HG02763 (cell line): ENCODE data around the gene CASTOR1.

Experiments
- ATAC-seq: cut with Tn5 transposase; IDR thresholded peaks from one replicate; pipeline ENCODE4 v1.9.1; 2021; ENCODE audit warnings: mild to moderate bottlenecking, moderate library complexity; ENCODE audit not compliant: unreplicated experiment

CASTOR1 gene

DNA sequence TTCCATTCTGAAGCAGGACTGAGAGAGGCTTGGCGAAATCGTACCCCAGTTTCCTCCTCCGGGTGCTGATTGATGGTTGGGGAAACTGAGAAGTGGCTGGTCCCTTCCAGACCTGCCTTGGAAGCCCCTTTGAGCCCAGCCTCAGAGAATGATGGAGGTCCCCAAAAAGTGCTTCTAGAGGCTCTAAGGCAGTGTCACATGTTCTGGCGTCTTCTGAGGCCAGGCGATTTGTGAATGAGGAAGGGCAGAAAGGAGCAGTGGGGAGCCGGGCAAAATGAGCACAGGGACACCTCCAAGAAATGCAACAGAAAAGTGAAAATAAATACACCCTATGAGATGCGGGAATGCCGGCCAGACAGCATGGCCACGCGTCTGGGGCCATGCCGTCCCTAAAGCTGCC lies 41.7 kb downstream of the CASTOR1 start:
- ATAC-seq = no peak

DNA sequence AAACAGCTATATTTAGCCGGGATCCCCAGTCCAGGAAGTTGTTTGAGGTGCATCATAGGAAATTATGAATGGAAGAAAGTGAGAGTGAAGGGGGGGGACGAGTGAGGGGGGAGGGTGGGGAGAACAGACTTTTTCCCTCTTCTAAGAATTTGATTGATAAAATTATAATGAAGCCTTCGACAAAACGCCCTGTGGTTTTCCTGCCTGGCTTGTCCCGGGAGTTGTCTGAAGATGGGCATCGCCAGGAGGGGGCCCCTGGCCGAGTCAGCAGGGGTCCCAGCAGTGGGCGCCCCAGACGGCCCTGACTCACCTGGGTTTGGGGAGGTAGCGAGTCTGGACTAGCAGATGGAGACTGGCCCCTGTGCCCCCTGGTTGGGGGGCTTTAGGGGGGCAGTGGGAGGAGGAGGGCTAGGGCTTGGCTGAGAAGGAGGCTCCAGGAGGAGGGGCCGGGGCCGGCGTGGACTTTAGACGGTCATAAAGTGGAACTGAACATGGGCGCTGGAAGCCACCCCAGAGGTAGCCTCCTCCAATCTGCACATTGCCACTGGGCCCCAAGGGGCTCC lies 42.4 kb downstream of the CASTOR1 start:
- ATAC-seq = no peak

DNA sequence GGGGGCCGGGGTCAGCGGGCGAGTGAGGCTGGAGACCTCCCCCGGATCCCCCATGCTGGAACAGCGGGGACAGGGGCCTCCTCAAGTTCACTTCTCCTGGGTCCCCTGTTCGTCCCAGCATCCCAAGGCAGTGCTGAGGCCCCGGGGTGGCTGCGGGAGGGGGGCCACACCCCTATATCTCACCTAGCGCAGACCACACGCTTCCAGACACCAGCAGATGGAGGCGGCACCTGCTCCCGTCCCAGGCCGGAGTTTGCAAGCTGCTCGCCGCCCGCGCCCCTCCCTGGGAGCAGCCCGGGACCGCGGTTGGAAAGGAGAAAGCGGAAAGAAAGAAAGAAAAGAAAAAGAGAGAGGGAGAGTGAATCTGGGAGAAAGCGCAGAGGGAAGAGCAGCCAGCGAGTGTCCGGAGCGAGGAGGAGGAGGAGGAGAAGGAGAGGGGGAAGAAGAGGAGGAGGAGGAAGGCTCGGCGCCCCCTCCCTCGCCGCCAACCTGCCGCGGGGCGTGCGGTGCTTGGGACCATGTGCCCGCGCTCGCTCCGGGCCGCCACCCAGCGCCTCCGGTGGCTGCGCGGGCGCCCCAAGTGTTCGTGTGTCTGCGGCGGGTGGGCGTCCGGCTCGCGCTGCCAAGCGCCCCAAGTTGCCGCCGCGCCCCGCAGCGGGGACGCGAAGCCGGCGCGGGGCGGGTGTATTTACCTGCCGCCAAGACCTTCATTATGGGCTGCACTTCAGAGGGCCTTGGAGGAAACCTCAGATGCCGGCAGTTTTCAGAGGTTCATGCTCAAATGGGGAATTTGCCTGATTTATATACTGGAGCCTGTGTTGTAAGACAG lies 43.1 kb downstream of the CASTOR1 start, which contains the start of gene LIF:
Gene LIF (minus strand): TSS at position 775 of the 829 bp plus-strand sequence. CDS start 64 bp downstream, at position 711.
- ATAC-seq = no peak

DNA sequence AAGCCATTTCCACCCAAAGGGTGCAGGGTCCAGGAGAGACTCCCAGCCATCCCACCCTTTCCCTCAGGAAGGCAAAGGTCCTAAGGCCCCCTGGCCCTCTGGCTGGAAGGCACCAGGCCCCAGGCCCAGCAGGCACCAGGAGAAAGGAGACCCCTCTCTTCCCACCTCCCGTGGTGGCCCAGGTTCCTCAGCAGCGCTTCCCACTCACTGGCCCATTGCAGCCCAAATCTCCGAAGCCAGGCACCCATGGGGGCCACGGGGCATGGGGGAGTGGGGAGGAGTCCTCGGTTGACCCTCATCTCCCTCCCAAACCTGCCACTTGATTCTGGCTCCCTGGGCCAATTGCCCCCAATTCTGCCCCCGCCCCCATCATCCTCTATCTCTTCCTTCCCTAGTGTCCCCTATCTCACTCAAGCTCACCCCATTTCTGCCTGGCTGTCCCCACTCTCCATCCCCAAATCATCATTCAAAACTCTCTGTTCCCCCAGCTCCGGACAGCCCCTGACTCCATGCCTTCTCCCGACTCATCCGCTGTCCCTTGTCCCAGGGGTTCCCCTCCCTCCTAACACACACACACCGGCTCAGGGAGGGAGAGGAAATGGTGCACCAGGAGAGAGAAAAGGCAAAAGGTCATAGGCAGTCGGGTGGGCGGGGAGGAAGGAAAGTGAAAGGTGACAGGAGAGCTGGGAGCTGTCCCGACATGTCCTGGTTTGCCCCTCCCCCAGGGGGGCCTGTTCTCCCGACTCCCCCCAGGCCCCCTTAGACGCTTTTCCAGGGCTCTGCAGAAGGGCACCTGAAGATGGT lies 43.9 kb downstream of the CASTOR1 start:
- no peak for ATAC-seq

DNA sequence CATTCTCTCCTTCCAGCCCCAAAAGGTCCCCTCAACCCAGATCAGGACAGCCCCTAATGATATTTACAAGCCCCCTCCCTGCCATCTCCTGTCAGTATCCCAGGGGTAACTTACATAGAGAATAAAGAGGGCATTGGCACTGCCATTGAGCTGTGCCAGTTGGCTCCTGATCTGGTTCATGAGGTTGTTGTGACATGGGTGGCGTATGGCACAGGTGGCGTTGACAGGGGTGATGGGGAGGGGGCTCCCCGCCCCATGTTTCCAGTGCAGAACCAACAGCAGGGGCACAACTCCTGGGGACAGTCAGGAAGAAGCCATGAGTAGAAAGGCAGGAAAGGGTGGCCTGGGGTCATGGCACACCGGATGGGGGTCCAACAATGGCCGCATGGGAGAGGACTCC lies 44.7 kb downstream of the CASTOR1 start:
- ATAC-seq = no peak

DNA sequence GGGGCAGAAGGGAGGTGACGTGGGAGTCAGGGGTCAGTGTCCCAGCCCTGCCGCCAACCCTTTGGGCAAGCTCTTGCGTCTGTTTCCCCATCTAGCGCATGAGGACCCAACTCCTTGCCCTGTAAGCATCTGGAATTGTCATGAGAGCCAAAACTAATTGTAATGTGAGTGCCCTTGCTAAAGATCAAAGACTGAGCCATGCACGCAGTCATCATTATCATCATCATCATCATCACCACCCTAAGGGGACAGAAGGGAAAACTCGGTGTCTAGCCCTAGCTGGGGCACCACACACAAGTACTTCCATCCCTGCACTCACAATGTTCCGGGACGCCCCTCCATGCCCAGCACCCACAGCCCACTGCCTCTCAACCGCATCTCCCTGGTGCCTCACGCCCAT lies 45.2 kb downstream of the CASTOR1 start:
- ATAC-seq = no peak

DNA sequence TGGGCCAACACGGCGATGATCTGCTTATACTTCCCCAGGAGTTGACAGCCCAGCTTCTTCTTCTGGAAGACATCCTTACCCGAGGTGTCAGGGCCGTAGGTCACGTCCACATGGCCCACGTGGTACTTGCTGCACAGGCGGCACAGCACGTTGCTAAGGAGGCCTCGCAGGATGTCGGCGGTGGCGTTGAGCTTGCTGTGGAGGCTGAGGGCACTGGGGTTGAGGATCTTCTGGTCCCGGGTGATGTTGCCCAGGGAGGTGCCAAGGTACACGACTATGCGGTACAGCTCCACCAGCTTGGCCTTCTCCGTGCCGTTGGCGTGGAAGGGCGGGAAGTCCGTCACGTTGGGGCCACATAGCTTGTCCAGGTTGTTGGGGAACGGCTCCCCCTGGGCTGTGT lies 45.6 kb downstream of the CASTOR1 start:
- no peak for ATAC-seq

DNA sequence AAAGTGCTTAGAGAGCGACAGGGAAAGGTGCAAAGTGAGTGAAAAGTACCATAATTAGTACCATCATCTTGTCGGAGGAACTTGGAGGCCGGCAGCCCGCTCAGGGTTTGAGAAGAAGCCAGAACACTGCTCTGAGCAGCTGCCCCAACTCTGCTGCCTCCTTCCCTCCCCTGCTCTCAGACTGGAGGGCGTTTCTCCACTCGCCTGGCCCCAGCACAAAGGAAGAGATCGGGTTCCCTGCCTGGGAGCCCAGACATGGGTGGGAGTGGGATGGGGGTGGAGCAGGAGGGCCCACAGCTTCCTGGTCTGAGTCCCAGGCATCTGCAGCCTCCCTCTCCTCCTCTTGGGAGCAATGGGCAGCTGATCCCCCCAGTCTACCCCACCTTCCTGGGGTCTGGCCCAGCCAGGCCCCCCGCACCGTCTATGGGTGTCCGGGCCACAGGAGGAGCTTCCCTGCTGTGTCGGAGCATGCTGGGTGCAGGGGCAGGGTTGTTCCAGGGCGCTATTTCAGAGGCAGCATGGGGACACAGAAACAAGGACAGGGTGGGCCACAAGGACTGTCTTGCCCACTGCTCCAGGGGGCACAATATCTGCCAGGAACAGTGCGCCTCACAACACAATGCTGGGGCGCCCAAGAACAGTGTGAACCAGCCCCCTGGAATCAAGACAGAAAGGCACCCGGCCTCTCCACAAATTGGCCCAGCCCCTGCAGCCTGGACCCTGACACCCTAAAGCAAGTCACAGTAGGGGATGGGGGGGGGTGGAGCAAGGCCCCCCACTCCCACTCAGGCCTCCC lies 47.5 kb downstream of the CASTOR1 start:
- no peak for ATAC-seq

DNA sequence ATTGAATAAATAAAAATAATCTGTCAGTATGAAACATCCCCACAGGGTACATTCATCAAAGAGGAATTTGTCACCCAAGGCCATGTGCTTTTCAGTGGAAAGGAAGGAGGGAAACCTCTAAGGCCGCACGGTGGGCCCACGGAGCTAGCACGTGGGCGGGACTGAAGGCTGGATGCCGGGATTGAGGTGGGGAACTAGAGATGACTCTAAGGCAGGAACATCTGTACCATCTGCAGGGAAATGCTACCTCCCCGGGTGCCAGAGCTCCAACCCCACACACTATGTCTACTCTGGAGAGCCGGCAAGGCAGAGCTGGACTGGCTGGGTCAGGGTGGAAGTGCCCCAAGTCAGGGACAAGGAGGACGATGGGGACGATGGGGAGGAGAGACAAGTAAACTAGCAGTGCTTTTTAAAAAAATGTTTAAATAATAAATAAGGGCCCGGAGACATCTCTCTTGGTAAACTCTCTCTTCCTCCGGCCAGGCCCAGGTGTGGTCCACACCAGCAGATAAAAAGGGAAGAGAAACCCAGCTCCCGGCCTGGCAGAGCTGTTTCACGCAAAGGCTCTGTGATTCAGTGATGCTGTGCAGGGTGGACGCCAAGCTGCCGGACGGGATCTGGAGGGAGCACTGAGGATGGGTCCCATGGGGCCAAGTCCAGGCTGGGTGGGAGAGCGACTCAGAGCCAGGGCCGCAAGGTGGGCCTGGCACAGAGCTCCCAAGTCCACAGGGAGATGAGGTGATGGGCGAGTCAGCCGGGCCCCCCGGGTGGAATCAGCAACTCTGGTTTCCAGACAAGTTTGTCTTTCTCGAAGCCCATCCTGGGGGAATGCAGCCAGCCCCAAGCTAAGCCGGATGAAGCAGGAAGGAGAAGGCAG lies 48.5 kb downstream of the CASTOR1 start:
- ATAC-seq = no peak

DNA sequence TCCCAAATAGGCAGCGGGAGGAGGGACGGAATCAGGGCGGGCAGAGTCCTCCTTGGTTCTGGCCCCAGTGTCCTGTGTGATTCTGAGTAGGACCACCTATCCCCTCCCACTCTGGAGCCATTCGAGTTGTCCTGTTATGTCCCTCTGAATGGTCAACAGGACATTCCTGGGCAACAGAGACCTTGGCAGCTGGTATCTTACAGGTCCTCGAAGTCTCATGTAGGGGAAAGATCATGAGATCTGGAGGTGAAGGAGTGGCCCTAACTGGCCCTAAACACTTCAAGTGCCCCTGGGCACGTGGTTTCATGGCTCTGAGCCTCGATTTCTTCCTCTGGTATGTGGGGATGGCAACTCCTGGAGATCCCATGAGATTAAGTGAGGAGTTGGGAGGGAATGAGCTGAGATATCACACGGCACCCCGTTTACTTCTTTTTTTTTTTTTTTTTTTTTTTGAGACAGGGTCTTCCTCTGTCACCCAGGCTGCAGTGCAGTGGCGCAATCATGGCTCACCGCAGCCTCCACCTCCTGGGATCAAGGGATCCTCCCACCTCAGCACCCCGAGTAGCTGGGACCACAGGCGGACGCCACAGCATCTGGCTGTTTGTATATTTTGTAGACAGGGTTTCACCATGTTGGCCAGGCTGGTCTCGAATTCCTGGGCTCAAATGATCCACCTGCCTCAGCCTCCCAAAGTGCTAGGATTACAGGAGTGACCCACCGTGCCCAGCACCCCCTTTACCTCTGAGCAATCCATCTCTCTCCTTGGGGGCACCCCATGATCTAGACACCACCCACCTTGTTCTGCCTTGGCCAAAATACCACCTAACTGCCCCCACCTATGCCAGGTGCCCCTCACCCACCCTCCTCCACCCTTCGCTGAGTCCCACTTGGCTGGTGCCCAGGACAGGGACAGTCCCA lies 49.6 kb downstream of the CASTOR1 start:
- ATAC-seq = no peak

DNA sequence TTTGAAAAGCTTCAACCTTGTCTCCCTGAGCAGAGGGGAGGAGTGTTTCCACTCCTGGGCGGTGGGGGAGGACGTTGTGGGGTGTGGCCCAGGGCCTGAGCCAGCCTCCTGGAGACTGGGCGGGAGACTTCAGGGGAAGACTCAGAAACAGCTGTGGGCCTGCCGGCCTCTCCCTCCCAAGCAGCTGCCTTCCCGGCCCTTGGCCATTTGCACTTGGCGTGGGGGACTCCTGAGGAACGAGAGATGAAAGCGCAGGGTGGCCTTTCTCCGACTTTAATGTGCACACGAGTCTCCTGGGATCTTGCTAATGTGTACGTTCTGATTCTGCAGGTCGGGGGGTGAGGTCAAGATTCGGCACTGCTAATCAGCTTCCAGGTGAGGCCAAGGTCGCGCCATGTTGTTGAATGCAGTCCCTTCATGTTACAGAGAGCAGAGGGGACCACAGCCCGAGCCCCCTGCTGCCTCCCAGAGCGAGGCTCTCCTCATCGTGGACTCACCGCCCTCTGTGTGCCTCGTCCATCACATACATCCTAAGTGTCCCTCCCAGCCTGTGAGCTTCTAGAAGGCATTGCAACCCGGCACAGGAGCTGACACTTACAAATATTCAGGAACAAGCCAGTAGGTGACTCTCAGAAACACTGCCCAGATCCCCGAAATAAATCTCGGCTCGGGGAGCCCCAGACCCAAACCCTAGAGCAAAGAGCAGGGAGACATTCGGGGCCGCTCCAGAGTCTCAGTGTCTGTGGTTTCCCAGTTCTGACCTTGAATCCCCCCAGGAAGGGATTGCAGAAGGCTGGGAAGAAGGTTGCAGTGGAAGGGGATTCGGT lies 50.4 kb downstream of the CASTOR1 start:
- ATAC-seq = no peak

DNA sequence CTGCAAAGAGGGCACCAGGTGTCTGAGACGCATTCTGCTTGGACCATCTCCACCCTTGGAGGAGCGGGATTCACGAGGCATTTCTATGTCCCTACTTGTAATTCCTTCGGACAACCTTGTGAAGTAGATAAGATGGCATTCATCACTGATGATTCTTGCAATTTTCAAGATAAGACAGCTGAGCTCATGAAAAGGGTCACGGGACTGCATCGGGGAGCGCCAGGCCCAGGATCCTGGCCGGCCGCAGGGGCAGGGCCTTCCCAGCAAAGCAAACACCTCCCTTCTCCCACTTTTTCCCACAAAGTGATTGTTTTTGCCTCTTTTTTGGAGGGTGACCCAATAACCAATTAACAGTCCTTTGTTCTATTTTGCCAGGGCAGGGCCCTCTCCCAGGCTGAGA lies 51.2 kb downstream of the CASTOR1 start:
- ATAC-seq = no peak

DNA sequence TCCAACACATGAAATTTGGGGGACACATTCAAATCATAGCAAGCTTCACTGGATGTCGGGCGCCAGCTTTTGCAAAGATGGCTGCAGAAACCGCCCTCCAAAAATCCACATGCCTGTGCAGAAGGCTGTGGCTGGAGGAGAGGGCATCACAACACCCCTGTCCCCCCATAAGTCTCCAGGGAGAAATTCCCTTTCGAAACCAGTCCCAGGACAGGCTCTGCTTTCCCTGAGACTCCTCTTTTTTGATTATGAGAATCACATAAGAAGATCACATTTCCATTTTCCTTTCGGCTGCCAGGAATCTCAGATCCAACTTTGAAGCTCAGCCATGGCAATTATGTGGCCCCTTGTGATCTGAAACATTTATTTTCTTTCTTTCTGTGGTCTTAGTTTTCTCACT lies 52.4 kb downstream of the CASTOR1 start:
- ATAC-seq = no peak

DNA sequence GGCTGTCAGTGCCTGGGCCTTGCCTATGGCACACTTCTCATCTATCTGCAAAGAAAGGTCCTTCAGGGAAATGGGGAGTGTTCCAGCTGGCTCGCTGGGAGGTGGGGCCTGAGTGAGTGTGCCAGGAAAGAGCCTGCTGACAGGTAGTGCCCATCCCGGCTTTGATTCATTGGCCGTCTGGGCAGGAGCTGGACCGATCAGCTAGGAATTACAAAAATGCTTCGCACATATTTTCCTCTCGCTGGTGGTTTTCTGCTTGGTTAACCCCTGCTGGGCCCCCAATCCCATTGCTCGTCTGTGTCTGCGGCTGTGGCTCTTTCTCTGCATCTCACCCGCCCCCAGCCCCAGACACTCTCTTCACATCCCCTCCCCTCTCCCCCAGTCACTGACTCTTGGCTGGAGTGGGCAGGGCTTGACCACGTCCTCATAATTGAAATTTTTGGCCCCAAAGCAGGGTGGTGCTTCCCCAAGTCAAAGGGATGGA lies 53.6 kb downstream of the CASTOR1 start:
- ATAC-seq = no peak
